ENCODE data around the gene DNAH17.

Gene DNAH17

GRCh38 chr17:78409191-78409928 lies 167.8 kb downstream of the DNAH17 start:
- DNase-seq: peak; percentile 92 to 95

DNA sequence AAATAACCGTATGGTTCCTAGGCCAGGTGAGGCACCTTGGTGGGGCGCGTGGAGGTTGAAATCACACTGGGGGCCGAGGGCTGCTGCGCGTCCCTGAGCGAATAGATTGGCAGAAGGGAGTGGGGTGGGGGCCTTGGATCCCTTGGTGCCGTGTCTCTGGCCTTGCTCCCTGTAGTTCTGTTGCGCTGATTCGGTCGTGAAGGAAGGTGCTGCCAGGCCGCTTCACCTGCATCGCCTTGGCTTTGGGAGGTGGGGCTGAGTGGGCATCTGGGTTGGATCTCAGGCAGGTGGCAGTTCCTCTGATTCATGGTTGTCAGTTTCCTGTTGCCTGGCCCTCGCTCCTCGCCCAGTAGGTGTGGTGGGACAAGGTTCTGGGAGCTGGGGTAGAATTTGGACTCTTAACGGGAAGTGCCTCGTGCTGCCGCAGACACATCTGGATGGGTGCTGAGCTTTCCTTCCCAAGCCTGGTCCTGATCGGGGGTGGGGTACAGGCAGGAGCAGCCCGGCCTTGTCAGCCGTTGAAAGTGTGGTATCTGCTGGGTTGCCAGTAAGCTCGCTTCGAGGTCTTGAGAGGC lies 168.6 kb downstream of the DNAH17 start:
- DNase-seq: no peak

GRCh38 chr17:78407387-78408000 lies 169.7 kb downstream of the DNAH17 start:
- peak; percentile 77 to 91 for DNase-seq

DNA sequence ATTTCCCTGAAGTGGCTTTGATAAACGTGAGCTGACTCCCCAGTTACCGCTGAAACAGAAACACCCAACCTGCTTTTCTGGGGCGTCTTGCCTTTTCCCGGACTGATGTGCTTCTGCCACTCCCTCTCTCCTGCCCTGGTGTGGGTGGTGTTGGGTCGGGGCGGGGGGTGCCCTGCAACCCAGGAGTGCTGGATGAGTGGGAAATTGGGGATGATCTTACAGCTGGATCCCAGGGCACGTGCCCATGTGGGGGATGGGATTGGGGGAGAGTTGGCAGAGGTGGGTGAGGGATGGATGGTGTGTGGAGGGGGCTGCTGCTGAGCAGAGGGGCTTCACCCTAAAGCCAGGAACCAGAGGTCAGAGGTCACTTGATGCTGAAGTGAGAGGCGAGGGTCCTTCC lies 170.3 kb downstream of the DNAH17 start:
- no peak for DNase-seq

DNA sequence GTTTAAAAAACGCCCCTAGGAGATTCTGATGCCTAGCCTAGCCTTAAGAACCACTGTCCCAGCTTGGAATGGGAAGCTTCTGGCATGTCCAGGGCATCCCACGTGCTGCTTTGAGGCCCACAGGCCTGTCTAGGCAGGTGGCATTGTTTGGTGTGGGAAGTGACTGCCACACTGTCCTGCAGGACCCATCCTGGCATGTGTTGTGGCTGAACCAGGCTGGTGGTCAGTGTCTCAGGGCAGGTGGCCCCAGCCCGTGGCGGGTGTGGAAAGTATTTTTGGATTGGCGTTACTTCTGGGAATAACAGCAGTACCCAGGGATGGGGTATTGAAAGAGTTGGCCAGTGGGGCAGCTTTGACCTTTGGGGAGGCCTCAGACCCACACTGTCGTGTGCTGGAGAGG lies 170.8 kb downstream of the DNAH17 start:
- DNase-seq: no peak

- no peak for DNase-seq
Observed at GRCh38 chr17:78403822-78404221, 173.4 kb downstream of the DNAH17 start.

DNA sequence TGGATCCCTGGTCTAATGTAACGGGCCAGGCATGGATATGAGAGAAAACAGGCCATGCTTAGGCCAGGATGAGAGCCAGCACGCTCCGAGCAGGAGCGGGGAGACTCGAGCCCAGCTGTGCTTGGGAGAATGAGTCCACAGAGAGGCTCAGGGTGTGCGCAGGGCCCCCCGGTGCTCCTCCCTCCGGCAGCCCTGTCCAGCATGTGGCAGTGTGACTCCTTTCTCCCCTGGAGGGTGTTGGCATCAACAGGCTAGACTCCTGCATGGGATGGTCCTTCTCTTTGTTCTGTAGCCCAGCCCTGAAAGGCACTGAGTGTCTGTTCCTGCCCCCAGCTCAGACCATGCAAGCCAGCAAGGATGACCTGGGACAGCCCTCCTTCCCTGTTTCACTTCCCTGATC lies 175.3 kb downstream of the DNAH17 start:
- DNase-seq: no peak

- no peak for DNase-seq
Observed at GRCh38 chr17:78401246-78401645, 175.9 kb downstream of the DNAH17 start.

DNA sequence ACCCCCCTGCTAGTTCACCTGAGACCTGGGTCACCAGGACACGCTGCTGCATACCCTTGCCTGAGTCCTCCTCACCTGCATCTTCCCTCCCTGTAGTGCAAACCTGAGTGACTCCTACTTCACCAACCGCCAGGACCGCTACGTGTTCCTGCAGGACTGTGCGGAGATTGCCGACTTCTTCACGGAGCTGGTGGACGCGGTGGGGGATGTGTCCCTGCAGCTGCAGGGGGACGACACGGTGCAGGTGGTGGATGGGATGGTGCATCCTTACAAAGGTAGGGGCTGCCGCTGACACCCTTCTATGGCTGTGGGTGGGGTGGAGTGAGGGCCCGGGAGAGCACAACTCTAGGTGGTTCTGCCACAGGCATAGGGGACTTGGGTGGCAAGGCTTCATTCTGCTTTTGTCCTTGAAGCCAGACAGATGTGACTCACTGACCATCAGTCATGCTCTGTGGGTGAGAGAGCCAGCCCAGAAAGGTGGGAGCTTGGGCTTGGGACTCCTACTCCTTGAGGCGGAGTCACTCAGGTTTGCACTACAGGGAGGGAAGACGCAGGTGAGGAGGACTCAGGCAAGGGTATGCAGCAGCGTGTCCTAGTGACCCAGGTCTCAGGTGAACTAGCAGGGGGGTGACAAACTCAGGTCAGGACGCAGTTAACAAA lies 176.5 kb downstream of the DNAH17 start:
- no peak for DNase-seq

- no peak for DNase-seq
Observed at GRCh38 chr17:78399693-78400144, 177.5 kb downstream of the DNAH17 start.

- no peak for DNase-seq
Observed at GRCh38 chr17:78399028-78399692, 178.0 kb downstream of the DNAH17 start.

DNA sequence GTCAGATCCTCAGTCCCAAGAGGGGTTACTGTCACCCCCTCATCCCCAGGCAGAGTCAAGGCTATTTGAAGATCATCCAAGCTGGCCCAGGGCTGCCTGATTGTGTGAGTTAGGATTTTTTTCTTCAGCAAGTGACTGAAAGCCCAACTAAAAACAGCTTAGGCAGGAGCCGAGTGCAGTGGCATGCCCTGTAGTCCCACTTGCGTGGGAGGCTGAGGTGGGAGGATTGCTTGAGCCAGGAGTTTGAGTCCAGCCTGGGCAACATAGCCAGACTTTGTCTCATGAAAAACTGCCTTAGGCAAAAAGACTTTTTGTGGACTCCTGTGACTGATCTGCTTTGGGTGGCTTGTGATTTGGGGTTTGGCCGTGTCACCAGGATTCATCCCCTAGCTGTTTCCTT lies 178.8 kb downstream of the DNAH17 start:
- no peak for DNase-seq

DNA sequence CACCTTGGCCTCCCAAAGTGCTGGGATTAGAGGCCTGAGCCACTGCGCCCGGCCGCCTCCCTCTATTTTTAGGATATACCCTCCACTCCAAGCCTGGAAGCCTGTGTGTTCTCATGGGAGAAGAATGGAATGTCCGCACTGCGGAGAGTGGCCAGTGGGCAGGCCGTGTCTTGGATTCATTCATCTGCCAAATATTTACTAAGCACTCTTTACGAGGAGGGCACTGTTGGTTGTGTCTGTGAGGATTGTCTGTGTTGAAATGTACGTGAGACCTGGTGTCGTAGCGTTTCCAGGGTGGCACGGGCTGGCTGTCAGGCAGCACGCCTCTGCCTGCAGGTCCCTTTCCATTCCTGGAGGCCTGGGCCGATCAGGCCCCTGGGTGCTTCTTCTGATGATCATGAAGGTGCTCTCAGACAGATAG lies 179.5 kb downstream of the DNAH17 start:
- DNase-seq: no peak

GRCh38 chr17:78396441-78397337 lies 180.5 kb downstream of the DNAH17 start:
- no peak for DNase-seq

- no peak for DNase-seq
Observed at GRCh38 chr17:78395155-78395554, 182.0 kb downstream of the DNAH17 start.

GRCh38 chr17:78394209-78394608 lies 183.0 kb downstream of the DNAH17 start:
- no peak for DNase-seq

- no peak for DNase-seq
Observed at GRCh38 chr17:78393575-78393974, 183.6 kb downstream of the DNAH17 start.

- no peak for DNase-seq
Observed at GRCh38 chr17:78392295-78392694, 184.9 kb downstream of the DNAH17 start.

DNA sequence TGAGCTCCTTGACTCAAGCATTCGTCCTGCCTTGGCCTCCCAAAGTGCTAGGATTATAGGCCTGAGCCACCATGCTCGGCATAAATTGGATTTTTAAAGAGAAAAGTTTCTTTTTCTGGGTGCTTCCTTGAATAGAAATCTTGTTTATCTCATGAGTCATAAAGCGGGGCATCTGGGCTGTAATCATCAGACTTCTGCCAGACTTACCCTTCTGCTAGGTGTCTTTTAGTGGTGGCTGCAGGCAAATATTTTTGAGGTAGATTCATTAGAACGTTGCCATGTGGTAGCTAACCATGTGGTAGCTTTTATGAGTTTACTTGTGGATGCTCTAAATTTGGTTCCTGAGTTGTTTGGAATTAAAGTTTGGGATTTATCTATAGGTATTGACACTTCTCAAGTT lies 185.4 kb downstream of the DNAH17 start:
- no peak for DNase-seq

DNA sequence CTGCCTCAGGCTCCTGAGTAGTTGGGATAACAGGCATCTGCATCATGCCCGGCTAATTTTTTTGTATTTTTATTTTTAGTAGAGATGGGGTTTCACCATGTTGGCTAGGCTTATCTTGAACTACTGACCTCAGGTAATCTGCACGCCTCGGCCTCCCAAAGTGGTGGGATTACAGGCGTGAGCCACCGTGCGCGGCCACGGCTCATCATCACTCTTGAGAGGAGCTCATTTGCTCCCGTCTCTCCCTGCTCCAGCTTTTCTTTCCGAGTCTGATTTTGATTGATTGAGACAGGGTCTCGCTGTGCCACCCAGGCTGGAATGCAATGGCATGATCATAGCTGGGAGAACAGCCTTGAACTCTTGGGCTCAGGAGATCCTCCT lies 186.2 kb downstream of the DNAH17 start:
- no peak for DNase-seq

DNA sequence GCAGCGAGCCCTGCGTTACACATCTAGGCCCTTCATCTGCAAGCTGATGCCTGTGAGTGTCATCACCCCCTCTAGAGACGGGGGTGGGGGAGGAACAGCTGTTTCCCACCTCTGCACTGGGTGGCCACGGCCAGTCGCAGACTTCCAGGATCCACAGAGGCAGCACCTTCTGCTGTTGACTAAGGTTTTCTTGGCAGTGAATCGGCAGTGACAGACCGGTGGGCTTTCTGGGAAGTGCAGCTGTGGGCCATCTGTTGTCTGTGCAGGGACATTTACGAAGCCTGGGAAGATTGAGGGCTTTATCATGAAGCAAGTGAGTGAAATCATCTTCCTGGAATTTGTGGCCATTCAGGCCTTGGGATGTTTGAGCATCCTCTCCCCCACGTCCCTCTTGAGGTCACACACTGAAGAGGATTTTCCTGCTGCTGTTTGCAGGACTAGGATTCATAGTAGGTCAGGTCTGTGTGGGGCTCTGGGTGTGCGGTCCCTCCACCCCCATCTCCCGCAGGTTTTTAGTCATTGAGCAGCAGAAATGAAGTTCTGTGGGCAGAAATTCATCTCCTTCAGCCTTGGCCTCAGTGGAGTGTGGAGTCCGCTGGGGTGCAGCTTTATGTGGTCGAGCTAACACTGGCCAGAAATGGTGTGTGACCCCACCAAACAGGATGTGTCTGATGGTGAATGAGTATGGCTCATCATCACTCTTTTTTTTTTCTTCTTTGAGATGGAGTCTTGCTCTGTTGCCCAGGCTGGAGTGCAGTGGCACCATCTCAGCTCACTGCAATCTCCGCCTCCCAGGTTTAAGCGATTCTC lies 186.8 kb downstream of the DNAH17 start:
- peak; percentile 97 to 99 for DNase-seq

Data from NCI-H524 (cell line).